IMR-90 (cell line): ENCODE measurements around the gene CTDSPL. TPM values are rescaled to one million over a fixed set of nuclear protein-coding genes. Genes with fewer than 3 reads are reported as not detected.
A peak's percentile ranks its signal among the peaks of the same experiment; 100 is the strongest.

Experiments used
- ATAC-seq: fragments of 200-7000 bp; cut with Tn5 transposase; 2 replicates; pipeline ENCODE4 v1.9.1; 2020; ENCODE audit warnings: low read depth, mild to moderate bottlenecking, moderate library complexity
- BruUV-seq: library from RNA; stranded (reverse); fragments of 400-500 nt; replicated peaks from 2 replicates; lab custom pipeline; 2021; lab: Mats Ljungman, UMichigan
- CTCF ChIA-PET: fragments of 300-600 bp; formaldehyde crosslinking; extraction: SDS; loops from one replicate; lab custom pipeline; 2021; ENCODE audit warnings: antibody characterized with exemption; lab: Yijun Ruan, JAX
- POLR2A ChIA-PET: fragments of 300-600 bp; sonication (Branson Sonifier 250); formaldehyde crosslinking; loops from one replicate; lab custom pipeline; 2022; ENCODE audit warnings: antibody characterized with exemption; ENCODE audit not compliant: unreplicated experiment; lab: Charles Lee
- DNase-seq: peaks from one replicate; pipeline ENCODE4 v3.0.0; 2013
- H2AFZ ChIP-seq: replicated peaks from 2 replicates; pipeline ENCODE3; 2013; ENCODE audit warnings: low read length, mild to moderate bottlenecking; ENCODE audit not compliant: poor library complexity
- H2AK5ac ChIP-seq: 2 replicates; pipeline ENCODE4 v1.6.1; 2013; ENCODE audit warnings: low read depth, low read length, inconsistent platforms
- H2AK9ac ChIP-seq: replicated peaks from 2 replicates; pipeline ENCODE3; 2013; ENCODE audit warnings: mild to moderate bottlenecking, low read depth, low read length, moderate library complexity; ENCODE audit not compliant: poor library complexity
- H2BK120ac ChIP-seq: 2 replicates; pipeline ENCODE4 v1.6.1; 2013; ENCODE audit warnings: low read depth, low read length, inconsistent platforms
- H2BK15ac ChIP-seq: 3 replicates; pipeline ENCODE4 v1.6.1; 2013; ENCODE audit warnings: low read depth, low read length, inconsistent platforms
- H2BK20ac ChIP-seq: 2 replicates; pipeline ENCODE4 v1.6.1; 2013; ENCODE audit warnings: low read depth, mild to moderate bottlenecking, inconsistent platforms, low read length, moderate library complexity
- H2BK5ac ChIP-seq: 2 replicates; pipeline ENCODE4 v1.6.1; 2013; ENCODE audit warnings: mild to moderate bottlenecking, low read depth, low read length, inconsistent platforms; ENCODE audit not compliant: poor library complexity, severe bottlenecking
- H3K14ac ChIP-seq: replicated peaks from 2 replicates; pipeline ENCODE4 v1.6.1; 2013; ENCODE audit warnings: low read depth, low read length, inconsistent platforms
- H3K18ac ChIP-seq: 2 replicates; pipeline ENCODE4 v1.6.1; 2013; ENCODE audit warnings: low read depth, low read length, control low read depth
- H3K23ac ChIP-seq: 2 replicates; pipeline ENCODE4 v1.6.1; 2013; ENCODE audit warnings: low read depth, low read length, inconsistent platforms
- H3K27ac ChIP-seq: 2 replicates; pipeline ENCODE4 v1.5.1; 2013; ENCODE audit warnings: mild to moderate bottlenecking, control low read depth, low read length; ENCODE audit not compliant: insufficient read depth
- H3K27me3 ChIP-seq: 2 replicates; pipeline ENCODE4 v1.6.1; 2013; ENCODE audit warnings: low read length; ENCODE audit not compliant: control insufficient read depth, insufficient read depth
- H3K36me3 ChIP-seq: 2 replicates; pipeline ENCODE4 v1.6.1; 2013; ENCODE audit warnings: low read length, mixed read lengths; ENCODE audit not compliant: control insufficient read depth, insufficient read depth
- H3K4ac ChIP-seq: 2 replicates; pipeline ENCODE4 v1.6.1; 2013; ENCODE audit warnings: low read depth, low read length, inconsistent platforms
- H3K4me1 ChIP-seq: 2 replicates; pipeline ENCODE4 v1.6.1; 2013; ENCODE audit warnings: low read length, mixed read lengths; ENCODE audit not compliant: control insufficient read depth, insufficient read depth
- H3K4me2 ChIP-seq: 2 replicates; pipeline ENCODE4 v1.6.1; 2013; ENCODE audit warnings: low read depth, mild to moderate bottlenecking, control low read depth, low read length, moderate library complexity
- H3K4me3 ChIP-seq: 2 replicates; pipeline ENCODE4 v1.5.1; 2013; ENCODE audit warnings: low read depth, mild to moderate bottlenecking, control low read depth, low read length, moderate library complexity; ENCODE audit not compliant: insufficient read depth
- H3K56ac ChIP-seq: 2 replicates; pipeline ENCODE4 v1.6.1; 2013; ENCODE audit warnings: low read length, inconsistent platforms; ENCODE audit not compliant: insufficient read depth; ENCODE audit errors: extremely low read depth
- H3K79me1 ChIP-seq, 2 experiments: 2 replicates each; pipeline ENCODE4 v1.6.1; 2013; ENCODE audit warnings: low read length in 2 of 2, inconsistent platforms in 1 of 2, low read depth in 1 of 2
- H3K9ac ChIP-seq: 2 replicates; pipeline ENCODE4 v1.6.1; 2013; ENCODE audit warnings: low read depth, low read length, control low read depth
- H3K9me1 ChIP-seq: 2 replicates; pipeline ENCODE4 v1.6.1; 2013; ENCODE audit warnings: low read length, inconsistent platforms; ENCODE audit not compliant: insufficient read depth
- H3K9me3 ChIP-seq: 2 replicates; pipeline ENCODE4 v1.6.1; 2013; ENCODE audit warnings: low read length; ENCODE audit not compliant: control insufficient read depth, insufficient read depth
- H4K20me1 ChIP-seq: 2 replicates; pipeline ENCODE4 v1.6.1; 2013; ENCODE audit warnings: low read length, inconsistent platforms; ENCODE audit not compliant: insufficient read depth
- H4K5ac ChIP-seq: 2 replicates; pipeline ENCODE4 v1.6.1; 2013; ENCODE audit warnings: mild to moderate bottlenecking, low read depth, low read length, control low read depth
- H4K8ac ChIP-seq, 2 experiments: 2 replicates each; pipeline ENCODE4 v1.6.1; 2013; ENCODE audit warnings: low read depth in 2 of 2, low read length in 2 of 2, control low read depth in 1 of 2, inconsistent platforms in 1 of 2
- H4K91ac ChIP-seq: 2 replicates; pipeline ENCODE4 v1.6.1; 2013; ENCODE audit warnings: low read depth, low read length, inconsistent platforms; ENCODE audit not compliant: insufficient read depth
- BHLHE40 ChIP-seq: fragments of 150-350 bp; IDR thresholded peaks from 2 replicates; pipeline ENCODE4 v1.6.1; 2016; ENCODE audit warnings: mild to moderate bottlenecking, low read depth, low read length
- CEBPB ChIP-seq: IDR thresholded peaks from 2 replicates; pipeline ENCODE4 v1.6.1; 2012; ENCODE audit warnings: low read depth, low read length, improper control_type of control experiment
- CHD1 ChIP-seq: IDR thresholded peaks from 2 replicates; pipeline ENCODE4 v1.6.1; 2012; ENCODE audit warnings: low read depth, low read length, improper control_type of control experiment
- CTCF ChIP-seq: conservative IDR thresholded peaks from 2 replicates; pipeline ENCODE4 v1.5.1; 2012; ENCODE audit warnings: mild to moderate bottlenecking, low read depth, low read length, improper control_type of control experiment
- ELK1 ChIP-seq: fragments of 150-350 bp; IDR thresholded peaks from 2 replicates; pipeline ENCODE4 v1.6.1; 2016; ENCODE audit warnings: low read depth, mild to moderate bottlenecking, low read length, moderate library complexity, borderline replicate concordance
- FOS ChIP-seq: fragments of 150-350 bp; IDR thresholded peaks from 2 replicates; pipeline ENCODE4 v1.6.1; 2016; ENCODE audit warnings: low read depth, low read length
- MAFK ChIP-seq: IDR thresholded peaks from 2 replicates; pipeline ENCODE4 v1.6.1; 2012; ENCODE audit warnings: low read depth, low read length, improper control_type of control experiment
- MAZ ChIP-seq: IDR thresholded peaks from 2 replicates; pipeline ENCODE4 v1.6.1; 2012; ENCODE audit warnings: low read depth, mild to moderate bottlenecking, low read length, improper control_type of control experiment, moderate library complexity, borderline replicate concordance
- MXI1 ChIP-seq: IDR thresholded peaks from 2 replicates; pipeline ENCODE4 v1.6.1; 2012; ENCODE audit warnings: low read depth, mild to moderate bottlenecking, low read length, moderate library complexity, borderline replicate concordance
- NFE2L2 ChIP-seq: fragments of 150-350 bp; IDR thresholded peaks from 2 replicates; pipeline ENCODE4 v1.6.1; 2016; ENCODE audit warnings: low read depth, mild to moderate bottlenecking, low read length
- POLR2A ChIP-seq: IDR thresholded peaks from 2 replicates; pipeline ENCODE4 v1.6.1; 2012; ENCODE audit warnings: mild to moderate bottlenecking, low read depth, low read length
- RAD21 ChIP-seq: IDR thresholded peaks from 2 replicates; pipeline ENCODE4 v1.6.1; 2012; ENCODE audit warnings: low read length, improper control_type of control experiment
- RCOR1 ChIP-seq: IDR thresholded peaks from 2 replicates; pipeline ENCODE4 v1.6.1; 2012; ENCODE audit warnings: mild to moderate bottlenecking, low read length, improper control_type of control experiment; ENCODE audit not compliant: insufficient replicate concordance
- RFX5 ChIP-seq: IDR thresholded peaks from 2 replicates; pipeline ENCODE4 v1.8.0; 2012; ENCODE audit warnings: low read depth, mild to moderate bottlenecking, low read length, moderate library complexity
- SMC3 ChIP-seq: fragments of 150-350 bp; IDR thresholded peaks from 2 replicates; pipeline ENCODE4 v1.6.1; 2016; ENCODE audit warnings: low read depth, mild to moderate bottlenecking, antibody characterized with exemption, low read length, moderate library complexity
- USF2 ChIP-seq: fragments of 150-350 bp; IDR thresholded peaks from 2 replicates; pipeline ENCODE4 v1.6.1; 2017; ENCODE audit warnings: mild to moderate bottlenecking, antibody characterized with exemption, low read length, low read depth
- WGBS, 2 experiments: methylation state at CpG; one replicate each; pipeline versions ENCODE4 v1.1.5 to v1.1.7; 2013; ENCODE audit warnings: missing lambda C conversion rate in 2 of 2; ENCODE audit not compliant: insufficient read length in 1 of 2; ENCODE audit errors: extremely low coverage in 2 of 2; 5-methylcytosine and 5-hydroxymethylcytosine counted together
- dilution Hi-C: fragments of 300-500 bp; cut with HindIII; formaldehyde crosslinking; loops from one replicate; pipeline ENCODE4 v1.14.3; 2018; ENCODE audit warnings: low sequenced_read_pairs; ENCODE audit not compliant: unreplicated experiment
- in situ Hi-C: fragments of 300-500 bp; cut with MboI; formaldehyde crosslinking; loops from 3 replicates; pipeline ENCODE4 v1.14.3; 2019; ENCODE audit warnings: low sequenced_read_pairs, inconsistent platforms, mixed read lengths
- intact Hi-C: fragments of 100-400 bp; cut with micrococcal nuclease; formaldehyde crosslinking; loops from 2 replicates; pipeline ENCODE4 v1.10.0; 2022
- polyA plus RNA-seq, 3 experiments: library from polyadenylated mRNA; depleted of rRNA; stranded (reverse); fragments of >200 nt; gene quantifications; 2 replicates each; pipeline ENCODE4 v1.2.3, GENCODE V29; 2012; ENCODE audit warnings: low replicate concordance in 1 of 3
- total RNA-seq: library from RNA; depleted of rRNA; stranded (reverse); fragments of >200 nt; gene quantifications from 2 replicates; pipeline ENCODE4 v1.2.3, GENCODE V29; 2012

CTDSPL gene
- total and polyA plus RNA-seq, 2 of the 4 experiments (the other 2 are of a cell fraction): 24.5 to 29.0 TPM

GRCh38 chr3:37921025-37921424 lies 59.3 kb downstream of the CTDSPL start:
- no peak overlapping the region for H3K4me3 ChIP-seq
- no peak for TF ChIP-seq CHD1
- no peak for TF ChIP-seq RFX5
- no peak for TF ChIP-seq MXI1
- no peak for TF ChIP-seq USF2
- no peak for TF ChIP-seq RAD21
- TF ChIP-seq ELK1: no peak
- TF ChIP-seq RCOR1: no peak
- TF ChIP-seq POLR2A: no peak
- no peak for TF ChIP-seq CEBPB
- no peak for TF ChIP-seq MAZ
- no peak for TF ChIP-seq BHLHE40
- no peak for TF ChIP-seq MAFK
- no peak for TF ChIP-seq SMC3
- TF ChIP-seq FOS: no peak
- no peak for TF ChIP-seq NFE2L2
- TF ChIP-seq CTCF: no peak

More at GRCh38 chr3:37921025-37921424, 59.3 kb downstream of the CTDSPL start:
- Histone ChIP-seq H4K20me1 (peaks cover 33% of the 10 kb centered on the region), H3K9me3 (no peaks in the 10 kb centered on the region), H2BK120ac (no peak overlapping the region), H3K4me1 (peaks cover 27% of the 10 kb centered on the region), H3K18ac (no peak overlapping the region), H4K91ac (no peak overlapping the region), H3K14ac (no peak overlapping the region), H3K9ac (no peak overlapping the region), H4K5ac (no peak overlapping the region), H3K9me1 (peaks cover 26% of the 10 kb centered on the region), H3K79me1 (peaks cover 41 to 77% of the 10 kb centered on the region in 2 experiments), H2AK9ac (no peak overlapping the region), H2BK20ac (no peak overlapping the region), H3K4ac (no peak overlapping the region), H2BK5ac (no peak overlapping the region), H3K56ac (no peak overlapping the region), H4K8ac (no peak overlapping the region), H2AFZ (no peak overlapping the region), H3K36me3 (peaks cover 2% of the 10 kb centered on the region; the same call in 1 of the 2 replicates), H3K4me2 (no peak overlapping the region), H2AK5ac (peak overlapping the region; percentile 4; the same call in 1 of the 2 replicates), H3K27me3 (no peaks in the 10 kb centered on the region), H3K27ac (no peak overlapping the region), H3K23ac (no peak overlapping the region), H2BK15ac (no peak overlapping the region)
- DNase-seq (no peak), ATAC-seq (no peak)
- in situ Hi-C loops: no loop called here
- intact Hi-C loops: no loop called here
- no TSS peak for BruUV-seq
- dilution Hi-C loops: no loop called here
- WGBS, 2 experiments: no CpG with 5 or more reads among the region's 5 CpGs
- POLR2A ChIA-PET: no interaction called here
- CTCF ChIA-PET: no interaction called here
